ENCODE results near the gene FARP2.

FARP2 gene

GRCh38 chr2:241535871-241536655, 180.0 kb downstream of the FARP2 start:
- DNase-seq = no peak

- no peak for DNase-seq
These were observed 182.9 kb downstream of the FARP2 start for GRCh38 chr2:241538838-241539615.

DNA sequence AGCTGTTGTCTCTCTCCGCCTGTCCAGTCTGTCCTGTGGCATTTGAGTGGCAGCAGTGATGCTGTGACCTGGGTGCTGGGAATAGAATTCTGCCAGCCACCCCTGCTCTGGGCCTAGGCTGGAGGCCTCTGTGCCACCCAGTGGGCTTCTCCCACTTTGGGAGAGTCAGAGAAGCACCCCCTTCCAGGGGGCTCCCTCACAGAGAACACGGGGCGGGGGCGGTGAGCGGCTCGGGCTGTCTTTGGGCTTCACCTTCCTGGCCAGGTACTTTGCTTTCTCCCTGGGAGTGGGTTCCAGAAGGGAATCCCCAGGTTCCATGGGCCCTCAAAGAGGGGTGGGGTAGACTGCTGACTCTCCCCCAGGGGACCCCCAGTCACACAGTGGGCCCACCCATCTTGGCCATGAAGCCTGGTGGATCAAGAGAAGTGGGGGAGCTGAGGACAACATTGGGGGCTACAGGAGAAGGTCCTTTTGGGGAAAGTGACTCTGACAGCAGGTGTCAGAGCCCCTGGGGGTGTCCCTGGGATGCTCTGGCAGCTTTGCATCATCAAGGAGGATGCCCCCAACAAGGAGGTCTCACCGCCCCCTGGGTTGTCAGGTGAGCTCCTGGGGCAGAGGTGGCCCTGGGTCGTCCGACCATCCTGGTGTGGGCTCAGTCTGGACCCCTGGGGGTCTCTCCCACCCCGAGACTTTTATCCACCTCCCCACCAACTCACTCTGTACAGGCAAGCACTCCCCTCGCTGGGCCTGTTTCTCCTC, 183.7 kb downstream of the FARP2 start:
- DNase-seq = no peak

DNA sequence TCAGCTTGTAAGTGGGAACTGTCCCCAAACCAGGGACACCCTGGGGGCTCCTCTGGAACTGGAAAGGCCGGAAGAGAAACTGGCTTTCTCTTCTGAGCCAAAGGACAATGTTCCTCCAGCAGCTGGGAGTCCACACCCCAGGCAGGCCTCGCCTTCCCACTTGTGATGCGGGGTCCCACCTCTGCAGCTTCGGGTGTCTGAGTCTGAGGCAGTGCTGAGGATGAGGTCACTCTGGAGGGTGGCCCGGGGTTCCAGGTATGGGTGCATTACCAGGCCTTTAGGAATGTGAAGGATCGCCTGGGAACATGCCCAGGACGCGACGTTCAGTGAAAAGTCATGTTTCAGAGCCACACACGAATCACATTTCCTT, 184.3 kb downstream of the FARP2 start:
- DNase-seq = no peak

GRCh38 chr2:241540771-241541561, 184.9 kb downstream of the FARP2 start:
- peak; percentile 64 for DNase-seq

- DNase-seq = no peak
These were observed 185.6 kb downstream of the FARP2 start for GRCh38 chr2:241541564-241542277.

GRCh38 chr2:241542278-241542605, 186.2 kb downstream of the FARP2 start:
- no peak for DNase-seq

Data from hematopoietic multipotent progenitor cell treated with erythropoietin and hydrocortisone succinate and interleukin-3 and kit ligand, for 8 days (in vitro differentiated cells).